Kidney (tissue), 14 donors: ENCODE results near the gene METTL24. TPM values are rescaled to one million over a fixed set of nuclear protein-coding genes. Genes with fewer than 3 reads are reported as not detected.

ENCODE experiments used
- DNase-seq, 5 donors: peaks; one replicate each; pipeline ENCODE4 v3.0.0-alpha.2; 2013 to 2020
- FAIRE-seq: peaks from 2 replicates; lab custom pipeline; 2012; peaks lifted over from hg19 to GRCh38; lab: Jason Lieb, UNC
- H3K27ac ChIP-seq, 2 donors: one replicate each; pipeline ENCODE4 v1.7.0; 2013; ENCODE audit warnings: low read depth in 2 of 2, low read length in 2 of 2, inconsistent platforms in 1 of 2
- H3K27me3 ChIP-seq: one replicate; pipeline ENCODE4 v1.7.1; 2013; ENCODE audit warnings: low read length, inconsistent platforms; ENCODE audit not compliant: control insufficient read depth, insufficient read depth
- H3K36me3 ChIP-seq, 3 donors: one replicate each; pipeline versions ENCODE4 v1.7.0 to v1.7.1; 2013; ENCODE audit warnings: low read length in 3 of 3, control low read depth in 1 of 3, inconsistent platforms in 1 of 3; ENCODE audit not compliant: insufficient read depth in 3 of 3, control insufficient read depth in 2 of 3
- H3K4me1 ChIP-seq, 3 donors: one replicate each; pipeline versions ENCODE4 v1.7.0 to v1.7.1; 2013; ENCODE audit warnings: low read length in 3 of 3, inconsistent platforms in 1 of 3, low read depth in 1 of 3; ENCODE audit not compliant: control insufficient read depth in 2 of 3, insufficient read depth in 2 of 3
- H3K4me3 ChIP-seq, 3 donors: one replicate each; pipeline versions ENCODE4 v1.7.0 to v1.8.1; 2013; ENCODE audit warnings: low read length in 3 of 3, control low read depth in 1 of 3, inconsistent platforms in 1 of 3
- H3K9ac ChIP-seq, 3 donors: one replicate each; pipeline versions ENCODE4 v1.7.0 to v1.7.1; 2013; ENCODE audit warnings: low read length in 3 of 3, control low read depth in 1 of 3, inconsistent platforms in 1 of 3
- H3K9me3 ChIP-seq, 3 donors: one replicate each; pipeline versions ENCODE4 v1.7.0 to v1.7.1; 2013; ENCODE audit warnings: low read length in 3 of 3, control low read depth in 1 of 3, inconsistent platforms in 1 of 3; ENCODE audit not compliant: control insufficient read depth in 2 of 3, insufficient read depth in 1 of 3
- CTCF ChIP-seq: IDR thresholded peaks from 3 replicates; pipeline ENCODE4 v1.5.1; 2012; ENCODE audit warnings: mild to moderate bottlenecking, moderate library complexity, borderline replicate concordance; ENCODE audit not compliant: insufficient read depth; ENCODE audit errors: extremely low read depth
- intact Hi-C: fragments of 100-400 bp; cut with DNase I; formaldehyde crosslinking; loops from one replicate; pipeline ENCODE4 v1.11.1; 2022
- polyA plus RNA-seq: library from polyadenylated mRNA; stranded (reverse); fragments of 350-450 nt; fragmentation: Illumina TruSeq; extraction: RNeasy Lipid Tissue Mini Kit (QIAGEN cat#74804); gene quantifications from one replicate; pipeline ENCODE4 v1.2.3, GENCODE V29; 2014; ENCODE audit warnings: low read depth, low replicate concordance; ENCODE audit not compliant: insufficient read depth
- total RNA-seq: library from RNA; stranded (reverse); fragmentation: NEBNext Ultra II Directional; extraction: Animal tissue kit (Norgen Biotek cat#: 25700); gene quantifications from one replicate; pipeline ENCODE4 v1.2.1, GENCODE V29; 2021
- donor health status: control.
- donor health status: control.
- donor health status: control.
- donor health status: control.
- donor health status: control.
- donor health status: DM: yes; HTN: yes; CAD: no.
- donor health status: Normal renal cell carcinoma (clear cell type).

METTL24 gene
- total and polyA plus RNA-seq, 2 donors from 2014 or later = 1.4 to 3.5 TPM

GRCh38 chr6:110221738-110222137 is 136.4 kb downstream of the METTL24 start:
- H3K4me1 ChIP-seq = no peaks in the 10 kb centered on the region
- H3K9ac ChIP-seq = no peak overlapping the region
- H3K9me3 ChIP-seq = no peaks in the 10 kb centered on the region
- peaks cover 0 to 25% (median 9%) of the 10 kb centered on the region in 3 donors for H3K36me3 ChIP-seq
- no peak for FAIRE-seq
- no peak for DNase-seq
- intact Hi-C loops = no loop called here
- no peak overlapping the region for H3K27ac ChIP-seq
- TF ChIP-seq CTCF = no peak
- no peak overlapping the region for H3K4me3 ChIP-seq
- H3K27me3 ChIP-seq = no peaks in the 10 kb centered on the region

- intact Hi-C loops = no loop called here
- TF ChIP-seq CTCF = no peak
- peaks cover 6 to 36% (median 19%) of the 10 kb centered on the region in 3 donors for H3K36me3 ChIP-seq
- no peak overlapping the region for H3K9ac ChIP-seq
- H3K4me1 ChIP-seq = no peaks in the 10 kb centered on the region
- no peaks in the 10 kb centered on the region for H3K9me3 ChIP-seq
- H3K27ac ChIP-seq = no peak overlapping the region
- no peak overlapping the region for H3K4me3 ChIP-seq
- no peaks in the 10 kb centered on the region for H3K27me3 ChIP-seq
- no peak for FAIRE-seq
- DNase-seq = no peak
Observed at GRCh38 chr6:110217266-110217665, 140.9 kb downstream of the METTL24 start.

- DNase-seq (no peak), FAIRE-seq (no peak)
- H3K36me3 ChIP-seq = peaks cover 9 to 44% (median 22%) of the 10 kb centered on the region in 3 donors
- H3K9ac ChIP-seq = no peak overlapping the region
- H3K27me3 ChIP-seq = no peaks in the 10 kb centered on the region
- no peaks in the 10 kb centered on the region for H3K4me1 ChIP-seq
- TF ChIP-seq CTCF = no peak
- H3K9me3 ChIP-seq = no peaks in the 10 kb centered on the region
- no peak overlapping the region for H3K27ac ChIP-seq
- intact Hi-C loops = no loop called here
- no peak overlapping the region for H3K4me3 ChIP-seq
Observed at GRCh38 chr6:110216140-110216539, 142.0 kb downstream of the METTL24 start.

GRCh38 chr6:110214338-110214737 is 143.8 kb downstream of the METTL24 start:
- H3K9ac ChIP-seq = no peak overlapping the region
- no peaks in the 10 kb centered on the region for H3K9me3 ChIP-seq
- peak in 1 of 5 donors; percentile 29 for DNase-seq
- no peak overlapping the region for H3K27ac ChIP-seq
- H3K27me3 ChIP-seq = no peaks in the 10 kb centered on the region
- peaks cover 9 to 35% (median 19%) of the 10 kb centered on the region in 3 donors for H3K36me3 ChIP-seq
- no peak overlapping the region for H3K4me3 ChIP-seq
- FAIRE-seq = no peak
- no peaks in the 10 kb centered on the region for H3K4me1 ChIP-seq
- no peak for TF ChIP-seq CTCF
- intact Hi-C loops = no loop called here
